ENCODE measurements around the gene NAPSA. TPM values are rescaled to one million over a fixed set of nuclear protein-coding genes. Genes with fewer than 3 reads are reported as not detected.
"Not testable (repeated sequence)": the region's sequence is repeated elsewhere in the genome, so short reads cannot be mapped to it uniquely, and the experiment has no call there.

NAPSA gene
- polyA plus RNA-seq, 1 experiment, result 0.32 TPM

- no peak for TF ChIP-seq CTCF (IDR thresholded peaks at IDR 0.05; ENCODE audit: insufficient read depth, low read depth, low read length)
- POLR2A ChIA-PET, result no interaction called here
- DNase-seq (ENCODE audit: low read depth), result no peak
These were observed 8.7 kb downstream of the NAPSA start for GRCh38 chr19:50356691-50357177.

GRCh38 chr19:50353487-50353880, 12.0 kb downstream of the NAPSA start:
- H3K27me3 ChIP-seq (ENCODE audit: control insufficient read depth, insufficient read depth, low read length); H3K4me3 ChIP-seq (ENCODE audit: low read depth, low read length); DNase-seq (ENCODE audit: low read depth); H3K36me3 ChIP-seq (ENCODE audit: control insufficient read depth, insufficient read depth, low read length); POLR2A ChIA-PET: not testable (repeated sequence)
- CTCF ChIA-PET, result interaction anchor here (1.3 to 1.6 kb wide), 2 partner anchors 8 to 111 kb away, joined by 4 to 6 read pairs; no protein-coding TSS in a partner anchor

More at GRCh38 chr19:50356691-50357177, 8.7 kb downstream of the NAPSA start:
- H3K4me3 ChIP-seq (ENCODE audit: low read depth, low read length), result no peak overlapping the region
- CTCF ChIA-PET, result interaction anchor here (0.6 to 3.2 kb wide), 20 partner anchors 9 to 565 kb away, joined by 3 to 79 read pairs (median 4); partner anchors contain the start of genes ASPDH, NAPSA and NR1H2
- H3K27me3 ChIP-seq (ENCODE audit: control insufficient read depth, insufficient read depth, low read length), result no peaks in the 10 kb centered on the region
- H3K36me3 ChIP-seq (ENCODE audit: control insufficient read depth, insufficient read depth, low read length), result no peaks in the 10 kb centered on the region

GRCh38 chr19:50352242-50352641, 13.2 kb downstream of the NAPSA start:
- Histone ChIP-seq H3K27me3 (ENCODE audit: control insufficient read depth, insufficient read depth, low read length) (peaks cover 2% of the 10 kb centered on the region; the same call in 1 of the 2 replicates), H3K36me3 (ENCODE audit: control insufficient read depth, insufficient read depth, low read length) (no peaks in the 10 kb centered on the region), H3K4me3 (ENCODE audit: low read depth, low read length) (no peak overlapping the region)
- no peak for DNase-seq (ENCODE audit: low read depth)
- TF ChIP-seq CTCF (IDR thresholded peaks at IDR 0.05; ENCODE audit: insufficient read depth, low read depth, low read length), result no peak
- POLR2A ChIA-PET, result no interaction called here
- CTCF ChIA-PET, result interaction anchor here (1.2 to 2.5 kb wide), 7 partner anchors 10 to 113 kb away, joined by 3 to 7 read pairs (median 4); no protein-coding TSS in a partner anchor

GRCh38 chr19:50349277-50350057, 16.0 kb downstream of the NAPSA start:
- Histone ChIP-seq H3K4me3 (ENCODE audit: low read depth, low read length) (no peak overlapping the region), H3K36me3 (ENCODE audit: control insufficient read depth, insufficient read depth, low read length) (no peaks in the 10 kb centered on the region), H3K27me3 (ENCODE audit: control insufficient read depth, insufficient read depth, low read length) (peaks cover 2% of the 10 kb centered on the region; the same call in 1 of the 2 replicates)
- TF ChIP-seq CTCF (IDR thresholded peaks at IDR 0.05; ENCODE audit: insufficient read depth, low read depth, low read length), result no peak
- CTCF ChIA-PET, result interaction anchor here (1.6 kb wide), 1 partner anchor 8 kb away, joined by 4 read pairs; no protein-coding TSS in a partner anchor
- DNase-seq (ENCODE audit: low read depth), result no peak
- POLR2A ChIA-PET, result no interaction called here

GRCh38 chr19:50347089-50347581, 18.3 kb downstream of the NAPSA start:
- H3K27me3 ChIP-seq (ENCODE audit: control insufficient read depth, insufficient read depth, low read length); H3K36me3 ChIP-seq (ENCODE audit: control insufficient read depth, insufficient read depth, low read length); DNase-seq (ENCODE audit: low read depth); H3K4me3 ChIP-seq (ENCODE audit: low read depth, low read length); POLR2A ChIA-PET: not testable (repeated sequence)
- CTCF ChIA-PET, result interaction anchor here (3.0 kb wide), 1 partner anchor 10 kb away, joined by 10 read pairs; no protein-coding TSS in a partner anchor

GRCh38 chr19:50344661-50345318, 20.6 kb downstream of the NAPSA start:
- no peak for TF ChIP-seq CTCF (IDR thresholded peaks at IDR 0.05; ENCODE audit: insufficient read depth, low read depth, low read length)
- Histone ChIP-seq H3K4me3 (ENCODE audit: low read depth, low read length) (no peak overlapping the region), H3K27me3 (ENCODE audit: control insufficient read depth, insufficient read depth, low read length) (no peaks in the 10 kb centered on the region; the same call in 1 of the 2 replicates), H3K36me3 (ENCODE audit: control insufficient read depth, insufficient read depth, low read length) (no peaks in the 10 kb centered on the region)
- DNase-seq (ENCODE audit: low read depth), result no peak
- CTCF ChIA-PET, result no interaction called here
- POLR2A ChIA-PET, result no interaction called here
